HG02571 (cell line): ENCODE measurements around the gene RBM24.
"Not testable (repeated sequence)": the region's sequence is repeated elsewhere in the genome, so short reads cannot be mapped to it uniquely, and the experiment has no call there.

Experiments
- ATAC-seq: cut with Tn5 transposase; IDR thresholded peaks from one replicate; pipeline ENCODE4 v1.9.1; 2021; ENCODE audit warnings: mild to moderate bottlenecking, moderate library complexity; ENCODE audit not compliant: unreplicated experiment

Gene RBM24

GRCh38 chr6:17289630-17290061 lies 8.5 kb downstream of the RBM24 start:
- ATAC-seq, result no peak

GRCh38 chr6:17291778-17292177 lies 10.6 kb downstream of the RBM24 start:
- ATAC-seq, result no peak

GRCh38 chr6:17292600-17293133 lies 11.5 kb downstream of the RBM24 start:
- no peak for ATAC-seq

- ATAC-seq, result no peak
Observed at GRCh38 chr6:17293395-17293794, 12.2 kb downstream of the RBM24 start.

GRCh38 chr6:17297271-17298080 lies 16.3 kb downstream of the RBM24 start:
- ATAC-seq, result no peak

GRCh38 chr6:17298257-17298656 lies 17.1 kb downstream of the RBM24 start:
- ATAC-seq, result no peak

- ATAC-seq, result no peak
Observed at GRCh38 chr6:17299222-17299621, 18.1 kb downstream of the RBM24 start.

- no peak for ATAC-seq
Observed at GRCh38 chr6:17299750-17300149, 18.6 kb downstream of the RBM24 start.

- no peak for ATAC-seq
Observed at GRCh38 chr6:17300637-17301036, 19.5 kb downstream of the RBM24 start.

GRCh38 chr6:17303444-17303843 lies 22.3 kb downstream of the RBM24 start:
- no peak for ATAC-seq

GRCh38 chr6:17305219-17306001 lies 24.2 kb downstream of the RBM24 start:
- ATAC-seq, result no peak

GRCh38 chr6:17311595-17312311 lies 30.6 kb downstream of the RBM24 start:
- ATAC-seq, result no peak

- ATAC-seq, result not testable (repeated sequence)
Observed at GRCh38 chr6:17313238-17313637, 32.1 kb downstream of the RBM24 start.

- ATAC-seq, result no peak
Observed at GRCh38 chr6:17313971-17314370, 32.8 kb downstream of the RBM24 start.

- ATAC-seq, result no peak
Observed at GRCh38 chr6:17315262-17315661, 34.1 kb downstream of the RBM24 start.

- ATAC-seq, result no peak
Observed at GRCh38 chr6:17318435-17319165, 37.4 kb downstream of the RBM24 start.

GRCh38 chr6:17320266-17320665 lies 39.1 kb downstream of the RBM24 start:
- ATAC-seq, result not testable (repeated sequence)

- no peak for ATAC-seq
Observed at GRCh38 chr6:17331238-17331637, 50.1 kb downstream of the RBM24 start.

GRCh38 chr6:17334265-17334664 lies 53.1 kb downstream of the RBM24 start:
- ATAC-seq, result no peak

GRCh38 chr6:17336425-17336824 lies 55.3 kb downstream of the RBM24 start:
- no peak for ATAC-seq

GRCh38 chr6:17339308-17339670 lies 58.1 kb downstream of the RBM24 start:
- no peak for ATAC-seq
